ENCODE data around the gene PCID2. TPM values are rescaled to one million over a fixed set of nuclear protein-coding genes. Genes with fewer than 3 reads are reported as not detected.

The PCID2 gene
- total RNA-seq, 1 experiment from 2014 or later = 63.4 TPM

DNA sequence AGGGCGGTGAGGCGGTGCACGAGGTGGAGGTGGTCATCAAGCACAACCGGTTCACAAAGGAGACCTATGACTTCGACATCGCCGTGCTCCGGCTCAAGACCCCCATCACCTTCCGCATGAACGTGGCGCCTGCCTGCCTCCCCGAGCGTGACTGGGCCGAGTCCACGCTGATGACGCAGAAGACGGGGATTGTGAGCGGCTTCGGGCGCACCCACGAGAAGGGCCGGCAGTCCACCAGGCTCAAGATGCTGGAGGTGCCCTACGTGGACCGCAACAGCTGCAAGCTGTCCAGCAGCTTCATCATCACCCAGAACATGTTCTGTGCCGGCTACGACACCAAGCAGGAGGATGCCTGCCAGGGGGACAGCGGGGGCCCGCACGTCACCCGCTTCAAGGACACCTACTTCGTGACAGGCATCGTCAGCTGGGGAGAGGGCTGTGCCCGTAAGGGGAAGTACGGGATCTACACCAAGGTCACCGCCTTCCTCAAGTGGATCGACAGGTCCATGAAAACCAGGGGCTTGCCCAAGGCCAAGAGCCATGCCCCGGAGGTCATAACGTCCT lies 59.4 kb downstream of the PCID2 start:
- BruUV-seq (replicated peaks) = no TSS peak
- Mint-ChIP-seq H3K36me3 (ENCODE audit: insufficient read depth, unreplicated experiment) (peaks cover 5% of the 10 kb centered on the region), H3K4me3 (ENCODE audit: unreplicated experiment) (no peak overlapping the region), H3K9me3 (ENCODE audit: unreplicated experiment) (peaks cover 8% of the 10 kb centered on the region), H3K4me1 (ENCODE audit: insufficient read depth, unreplicated experiment) (peaks cover 9% of the 10 kb centered on the region), H3K27me3 (ENCODE audit: insufficient read depth, unreplicated experiment) (peaks cover 26% of the 10 kb centered on the region), H3K27ac (ENCODE audit: low read depth, unreplicated experiment) (no peak overlapping the region)
- ChIA-PET POLR2A (no interaction called here), CTCF (interaction anchor here (1.5 kb wide), 1 partner anchor 119 kb away, joined by 3 read pairs; no protein-coding TSS in a partner anchor)
- DNase-seq (ENCODE audit: unreplicated experiment) = no peak
- intact Hi-C loops (cut with micrococcal nuclease) = no loop called here
- TF ChIP-seq, protein P1, sequence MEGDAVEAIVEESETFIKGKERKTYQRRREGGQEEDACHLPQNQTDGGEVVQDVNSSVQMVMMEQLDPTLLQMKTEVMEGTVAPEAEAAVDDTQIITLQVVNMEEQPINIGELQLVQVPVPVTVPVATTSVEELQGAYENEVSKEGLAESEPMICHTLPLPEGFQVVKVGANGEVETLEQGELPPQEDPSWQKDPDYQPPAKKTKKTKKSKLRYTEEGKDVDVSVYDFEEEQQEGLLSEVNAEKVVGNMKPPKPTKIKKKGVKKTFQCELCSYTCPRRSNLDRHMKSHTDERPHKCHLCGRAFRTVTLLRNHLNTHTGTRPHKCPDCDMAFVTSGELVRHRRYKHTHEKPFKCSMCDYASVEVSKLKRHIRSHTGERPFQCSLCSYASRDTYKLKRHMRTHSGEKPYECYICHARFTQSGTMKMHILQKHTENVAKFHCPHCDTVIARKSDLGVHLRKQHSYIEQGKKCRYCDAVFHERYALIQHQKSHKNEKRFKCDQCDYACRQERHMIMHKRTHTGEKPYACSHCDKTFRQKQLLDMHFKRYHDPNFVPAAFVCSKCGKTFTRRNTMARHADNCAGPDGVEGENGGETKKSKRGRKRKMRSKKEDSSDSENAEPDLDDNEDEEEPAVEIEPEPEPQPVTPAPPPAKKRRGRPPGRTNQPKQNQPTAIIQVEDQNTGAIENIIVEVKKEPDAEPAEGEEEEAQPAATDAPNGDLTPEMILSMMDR (IDR thresholded peaks at IDR 0.05; ENCODE audit: unreplicated experiment) = no peak

GRCh38 chr13:113148407-113148806 lies 60.1 kb downstream of the PCID2 start:
- ChIA-PET POLR2A (no interaction called here), CTCF (interaction anchor here (1.5 kb wide), 1 partner anchor 119 kb away, joined by 3 read pairs; no protein-coding TSS in a partner anchor)
- Mint-ChIP-seq H3K4me1 (ENCODE audit: insufficient read depth, unreplicated experiment) (peaks cover 9% of the 10 kb centered on the region), H3K9me3 (ENCODE audit: unreplicated experiment) (peaks cover 8% of the 10 kb centered on the region), H3K4me3 (ENCODE audit: unreplicated experiment) (no peak overlapping the region), H3K27me3 (ENCODE audit: insufficient read depth, unreplicated experiment) (peaks cover 26% of the 10 kb centered on the region), H3K36me3 (ENCODE audit: insufficient read depth, unreplicated experiment) (peaks cover 5% of the 10 kb centered on the region), H3K27ac (ENCODE audit: low read depth, unreplicated experiment) (no peak overlapping the region)
- TF ChIP-seq, protein P1 (IDR thresholded peaks at IDR 0.05; ENCODE audit: unreplicated experiment) = no peak
- DNase-seq (ENCODE audit: unreplicated experiment) = no peak
- no TSS peak for BruUV-seq (replicated peaks)
- intact Hi-C loops (cut with micrococcal nuclease) = no loop called here

GRCh38 chr13:113147206-113147605 lies 61.3 kb downstream of the PCID2 start:
- Mint-ChIP-seq H3K4me1 (ENCODE audit: insufficient read depth, unreplicated experiment) (peaks cover 1% of the 10 kb centered on the region), H3K27me3 (ENCODE audit: insufficient read depth, unreplicated experiment) (peaks cover 26% of the 10 kb centered on the region), H3K27ac (ENCODE audit: low read depth, unreplicated experiment) (no peak overlapping the region), H3K9me3 (ENCODE audit: unreplicated experiment) (no peaks in the 10 kb centered on the region), H3K36me3 (ENCODE audit: insufficient read depth, unreplicated experiment) (peaks cover 5% of the 10 kb centered on the region), H3K4me3 (ENCODE audit: unreplicated experiment) (no peak overlapping the region)
- intact Hi-C loops (cut with micrococcal nuclease) = no loop called here
- TF ChIP-seq, protein P1 (IDR thresholded peaks at IDR 0.05; ENCODE audit: unreplicated experiment) = no peak
- CTCF ChIA-PET = interaction anchor here (1.5 kb wide), 1 partner anchor 117 kb away, joined by 3 read pairs; no protein-coding TSS in a partner anchor
- DNase-seq (ENCODE audit: unreplicated experiment) = no peak
- no TSS peak for BruUV-seq (replicated peaks)
- POLR2A ChIA-PET = interaction anchor here (1.3 kb wide), 1 partner anchor 13 kb away, joined by 3 read pairs; no protein-coding TSS in a partner anchor

DNA sequence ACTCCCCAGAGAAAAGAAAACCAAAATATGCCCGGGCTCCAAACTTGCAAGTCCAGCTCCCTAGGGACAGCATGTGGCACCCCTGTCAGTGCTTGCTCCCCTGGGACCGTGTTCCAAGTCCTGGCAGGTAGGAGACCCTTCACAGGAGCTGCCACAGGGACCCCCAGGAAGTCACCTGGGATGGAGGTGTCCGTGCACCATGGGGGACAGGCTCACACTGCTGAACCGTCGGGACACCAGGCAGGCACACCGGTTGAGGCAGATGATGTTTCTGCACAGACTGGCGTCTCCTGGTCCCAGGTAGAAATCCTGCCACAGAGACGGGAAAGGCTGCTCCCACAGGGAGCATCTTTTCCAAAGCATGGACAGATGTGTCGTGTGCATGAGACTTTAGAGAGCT lies 61.7 kb downstream of the PCID2 start:
- TF ChIP-seq, protein P1 (IDR thresholded peaks at IDR 0.05; ENCODE audit: unreplicated experiment) = no peak
- no peak overlapping the region for H3K27ac Mint-ChIP-seq (ENCODE audit: low read depth, unreplicated experiment)
- intact Hi-C loops (cut with micrococcal nuclease) = no loop called here
- no peak for DNase-seq (ENCODE audit: unreplicated experiment)
- H3K4me1 Mint-ChIP-seq (ENCODE audit: insufficient read depth, unreplicated experiment) = no peaks in the 10 kb centered on the region
- H3K27me3 Mint-ChIP-seq (ENCODE audit: insufficient read depth, unreplicated experiment) = peaks cover 26% of the 10 kb centered on the region
- ChIA-PET CTCF (no interaction called here), POLR2A (interaction anchor here (1.3 kb wide), 1 partner anchor 12 kb away, joined by 3 read pairs; no protein-coding TSS in a partner anchor)
- H3K9me3 Mint-ChIP-seq (ENCODE audit: unreplicated experiment) = no peaks in the 10 kb centered on the region
- no TSS peak for BruUV-seq (replicated peaks)
- H3K36me3 Mint-ChIP-seq (ENCODE audit: insufficient read depth, unreplicated experiment) = peaks cover 5% of the 10 kb centered on the region
- H3K4me3 Mint-ChIP-seq (ENCODE audit: unreplicated experiment) = no peak overlapping the region

Measured in MCF 10A (cell line).